H9 (cell line): ENCODE data around the gene JMJD8. TPM values are rescaled to one million over a fixed set of nuclear protein-coding genes. Genes with fewer than 3 reads are reported as not detected.
A peak's percentile ranks its signal among the peaks of the same experiment; 100 is the strongest.

Experiments used
- DNase-seq: peaks from one replicate; pipeline ENCODE4 v3.0.0-alpha.2; 2017
- H2AFZ ChIP-seq: one replicate; pipeline ENCODE4 v1.6.1; 2013; ENCODE audit warnings: mild to moderate bottlenecking, low read length, control low read depth, moderate library complexity
- H2AK5ac ChIP-seq: 2 replicates; pipeline ENCODE4 v1.6.1; 2013; ENCODE audit warnings: low read length, control low read depth, mixed read lengths; ENCODE audit not compliant: insufficient read length
- H2BK120ac ChIP-seq: one replicate; pipeline ENCODE4 v1.6.1; 2013; ENCODE audit warnings: low read depth, mild to moderate bottlenecking, low read length, control low read depth, inconsistent platforms; ENCODE audit not compliant: poor library complexity, severe bottlenecking
- H2BK12ac ChIP-seq: 2 replicates; pipeline ENCODE4 v1.6.1; 2013; ENCODE audit warnings: low read length, control low read depth, mixed read lengths, low read depth; ENCODE audit not compliant: insufficient read length
- H2BK15ac ChIP-seq: 2 replicates; pipeline ENCODE4 v1.6.1; 2013; ENCODE audit warnings: low read depth, low read length, control low read depth
- H2BK20ac ChIP-seq: one replicate; pipeline ENCODE4 v1.6.1; 2013; ENCODE audit warnings: low read depth, mild to moderate bottlenecking, low read length, control low read depth, inconsistent platforms; ENCODE audit not compliant: poor library complexity, severe bottlenecking
- H2BK5ac ChIP-seq: 2 replicates; pipeline ENCODE4 v1.6.1; 2013; ENCODE audit warnings: low read length, control low read depth, mixed read lengths; ENCODE audit not compliant: insufficient read length
- H3K14ac ChIP-seq: 2 replicates; pipeline ENCODE4 v1.6.1; 2013; ENCODE audit warnings: low read length, control low read depth; ENCODE audit not compliant: insufficient read depth
- H3K18ac ChIP-seq: 2 replicates; pipeline ENCODE4 v1.6.1; 2013; ENCODE audit warnings: low read depth, mild to moderate bottlenecking, mixed read lengths, low read length, control low read depth; ENCODE audit not compliant: insufficient read length
- H3K23ac ChIP-seq: 2 replicates; pipeline ENCODE4 v1.6.1; 2013; ENCODE audit warnings: low read length, control low read depth, mixed read lengths, low read depth; ENCODE audit not compliant: insufficient read length
- H3K23me2 ChIP-seq: 2 replicates; pipeline ENCODE4 v1.6.1; 2013; ENCODE audit warnings: low read depth, mild to moderate bottlenecking, mixed read lengths, low read length, control low read depth; ENCODE audit not compliant: insufficient read length, poor library complexity, severe bottlenecking
- H3K27ac ChIP-seq: 2 replicates; pipeline ENCODE4 v1.5.1; 2013; ENCODE audit warnings: low read length, control low read depth, mixed read lengths, low read depth; ENCODE audit not compliant: insufficient read length
- H3K27me3 ChIP-seq: 2 replicates; pipeline ENCODE4 v1.6.1; 2013; ENCODE audit warnings: low read length, control low read depth, inconsistent platforms; ENCODE audit not compliant: insufficient read depth
- H3K4ac ChIP-seq: 2 replicates; pipeline ENCODE4 v1.6.1; 2013; ENCODE audit warnings: low read depth, mild to moderate bottlenecking, control low read depth, inconsistent platforms, low read length, moderate library complexity
- H3K4me1 ChIP-seq: 2 replicates; pipeline ENCODE4 v1.6.1; 2013; ENCODE audit warnings: low read length, control low read depth, inconsistent platforms; ENCODE audit not compliant: insufficient read depth
- H3K4me2 ChIP-seq: 2 replicates; pipeline ENCODE4 v1.6.1; 2013; ENCODE audit warnings: low read length, control low read depth, mixed read lengths; ENCODE audit not compliant: insufficient read length, insufficient read depth
- H3K56ac ChIP-seq: 2 replicates; pipeline ENCODE4 v1.6.1; 2013; ENCODE audit warnings: low read depth, mild to moderate bottlenecking, mixed read lengths, low read length, control low read depth; ENCODE audit not compliant: insufficient read length
- H3K79me1 ChIP-seq: 2 replicates; pipeline ENCODE4 v1.6.1; 2013; ENCODE audit warnings: low read depth, mild to moderate bottlenecking, moderate library complexity, low read length, control low read depth, inconsistent platforms; ENCODE audit not compliant: insufficient read depth, poor library complexity, severe bottlenecking
- H3K79me2 ChIP-seq: 2 replicates; pipeline ENCODE4 v1.6.1; 2013; ENCODE audit warnings: low read length, control low read depth, inconsistent platforms; ENCODE audit not compliant: insufficient read depth
- H3K9ac ChIP-seq: 2 replicates; pipeline ENCODE4 v1.6.1; 2013; ENCODE audit warnings: low read length, control low read depth, mixed read lengths; ENCODE audit not compliant: insufficient read length; ENCODE audit errors: extremely low read depth
- H3K9me3 ChIP-seq: one replicate; pipeline ENCODE4 v1.6.1; 2013; ENCODE audit warnings: low read depth, low read length, inconsistent platforms; ENCODE audit not compliant: control insufficient read depth
- H3T11ph ChIP-seq: one replicate; pipeline ENCODE4 v1.6.1; 2013; ENCODE audit warnings: mild to moderate bottlenecking, low read length, control low read depth, inconsistent platforms
- H4K20me1 ChIP-seq: one replicate; pipeline ENCODE4 v1.6.1; 2013; ENCODE audit not compliant: control insufficient read depth, insufficient read length, insufficient read depth
- H4K5ac ChIP-seq: 2 replicates; pipeline ENCODE4 v1.6.1; 2013; ENCODE audit warnings: low read depth, mild to moderate bottlenecking, mixed read lengths, low read length, control low read depth; ENCODE audit not compliant: insufficient read length
- H4K8ac ChIP-seq: replicated peaks from 2 replicates; pipeline ENCODE4 v1.6.1; 2013; ENCODE audit warnings: low read length, control low read depth, mixed read lengths, low read depth; ENCODE audit not compliant: insufficient read length
- H4K91ac ChIP-seq: 2 replicates; pipeline ENCODE4 v1.6.1; 2013; ENCODE audit warnings: low read depth, mild to moderate bottlenecking, moderate library complexity, mixed read lengths, low read length, control low read depth; ENCODE audit not compliant: insufficient read length
- H3K27ac Mint-ChIP-seq, 3 experiments: 2 replicates in 2 of 3; 3 replicates in 1 of 3; pipeline ENCODE4 v1.8.0; 2020 to 2021; ENCODE audit warnings: mixed read lengths in 3 of 3, mild to moderate bottlenecking in 1 of 3, moderate library complexity in 1 of 3
- H3K27me3 Mint-ChIP-seq: 2 replicates; pipeline ENCODE4 v1.8.0; 2021; ENCODE audit warnings: low read depth, mild to moderate bottlenecking, moderate library complexity, mixed read lengths
- H3K36me3 Mint-ChIP-seq, 3 experiments: 2 replicates in 2 of 3; 3 replicates in 1 of 3; pipeline ENCODE4 v1.8.0; 2020 to 2021; ENCODE audit warnings: low read depth in 3 of 3, mixed read lengths in 3 of 3; ENCODE audit not compliant: insufficient read depth in 1 of 3
- H3K4me1 Mint-ChIP-seq, 2 experiments: 2 replicates each; pipeline ENCODE4 v1.8.0; 2020; ENCODE audit warnings: mixed read lengths in 2 of 2
- H3K4me3 Mint-ChIP-seq, 2 experiments: 2 replicates in 1 of 2; 3 replicates in 1 of 2; pipeline ENCODE4 v1.8.0; 2020 to 2021; ENCODE audit warnings: mild to moderate bottlenecking in 2 of 2, mixed read lengths in 2 of 2, moderate library complexity in 1 of 2
- H3K9me3 Mint-ChIP-seq, 2 experiments: 2 replicates in 1 of 2; 3 replicates in 1 of 2; pipeline ENCODE4 v1.8.0; 2020; ENCODE audit warnings: mild to moderate bottlenecking in 2 of 2, mixed read lengths in 2 of 2, moderate library complexity in 1 of 2
- WGBS: extraction: QIAGEN DNeasy Blood & Tissue Kit; methylation state at CpG from one replicate; pipeline ENCODE4 v1.1.7; 2013; ENCODE audit warnings: missing lambda C conversion rate, low lambda C conversion rate, mixed read lengths; ENCODE audit not compliant: insufficient read length; ENCODE audit errors: extremely low coverage; 5-methylcytosine and 5-hydroxymethylcytosine counted together
- total RNA-seq: library from RNA; stranded (reverse); gene quantifications from 2 replicates; pipeline ENCODE4 v1.2.1, GENCODE V29; 2021
- TF ChIP-seq, protein P1 (sequence below): fragments of 200-600 bp; sonication (generic); conservative IDR thresholded peaks from 3 replicates; pipeline ENCODE4 v1.8.0; 2021; ENCODE audit warnings: antibody characterized with exemption, mild to moderate bottlenecking

JMJD8 gene
- total RNA-seq, 1 experiment from 2014 or later, result 52.7 TPM

GRCh38 chr16:727291-727977 lies 43.3 kb upstream of the JMJD8 start:
- no peak overlapping the region for H3K23ac ChIP-seq
- H3T11ph ChIP-seq, result no peak overlapping the region
- no peaks in the 10 kb centered on the region for H3K79me2 ChIP-seq
- H2BK20ac ChIP-seq, result no peak overlapping the region
- Mint-ChIP-seq H3K36me3 (peaks cover 0 to 7% (median 5%) of the 10 kb centered on the region in 3 experiments; a peak in 3 of 7 replicates), H3K27ac (no peak overlapping the region), H3K27me3 (peaks cover 14% of the 10 kb centered on the region), H3K4me3 (peak overlapping the region; percentile 47 to 72), H3K4me1 (no peaks in the 10 kb centered on the region), H3K9me3 (no peaks in the 10 kb centered on the region)
- H2BK12ac ChIP-seq, result no peak overlapping the region
- no peaks in the 10 kb centered on the region for H3K4me1 ChIP-seq
- H3K27me3 ChIP-seq, result no peaks in the 10 kb centered on the region
- no peak overlapping the region for H3K4ac ChIP-seq
- peaks cover 11% of the 10 kb centered on the region for H3K23me2 ChIP-seq
- peak overlapping the region; percentile 35; the same call in 1 of the 2 replicates for H3K14ac ChIP-seq
- H4K8ac ChIP-seq, result no peak overlapping the region
- no peaks in the 10 kb centered on the region for H3K79me1 ChIP-seq
- WGBS, result no CpG with 5 or more reads among the region's 61 CpGs
- DNase-seq, result no peak
- no peak overlapping the region for H4K5ac ChIP-seq
- no peaks in the 10 kb centered on the region for H4K20me1 ChIP-seq
- H3K4me2 ChIP-seq, result peak overlapping the region; percentile 87
- H2BK5ac ChIP-seq, result no peak overlapping the region
- no peak overlapping the region for H3K27ac ChIP-seq
- H4K91ac ChIP-seq, result no peak overlapping the region
- no peak overlapping the region for H3K9ac ChIP-seq
- H3K56ac ChIP-seq, result no peak overlapping the region
- H3K18ac ChIP-seq, result peak overlapping the region; percentile 53
- TF ChIP-seq, protein P1, sequence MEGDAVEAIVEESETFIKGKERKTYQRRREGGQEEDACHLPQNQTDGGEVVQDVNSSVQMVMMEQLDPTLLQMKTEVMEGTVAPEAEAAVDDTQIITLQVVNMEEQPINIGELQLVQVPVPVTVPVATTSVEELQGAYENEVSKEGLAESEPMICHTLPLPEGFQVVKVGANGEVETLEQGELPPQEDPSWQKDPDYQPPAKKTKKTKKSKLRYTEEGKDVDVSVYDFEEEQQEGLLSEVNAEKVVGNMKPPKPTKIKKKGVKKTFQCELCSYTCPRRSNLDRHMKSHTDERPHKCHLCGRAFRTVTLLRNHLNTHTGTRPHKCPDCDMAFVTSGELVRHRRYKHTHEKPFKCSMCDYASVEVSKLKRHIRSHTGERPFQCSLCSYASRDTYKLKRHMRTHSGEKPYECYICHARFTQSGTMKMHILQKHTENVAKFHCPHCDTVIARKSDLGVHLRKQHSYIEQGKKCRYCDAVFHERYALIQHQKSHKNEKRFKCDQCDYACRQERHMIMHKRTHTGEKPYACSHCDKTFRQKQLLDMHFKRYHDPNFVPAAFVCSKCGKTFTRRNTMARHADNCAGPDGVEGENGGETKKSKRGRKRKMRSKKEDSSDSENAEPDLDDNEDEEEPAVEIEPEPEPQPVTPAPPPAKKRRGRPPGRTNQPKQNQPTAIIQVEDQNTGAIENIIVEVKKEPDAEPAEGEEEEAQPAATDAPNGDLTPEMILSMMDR, result no peak
- H2AK5ac ChIP-seq, result no peak overlapping the region
- no peaks in the 10 kb centered on the region for H3K9me3 ChIP-seq
- no peak overlapping the region for H2AFZ ChIP-seq
- H2BK120ac ChIP-seq, result no peak overlapping the region
- no peak overlapping the region for H2BK15ac ChIP-seq
